CD4-positive, alpha-beta T cell treated with Interleukin-17A for 4 hours (primary cell): Measurements from ENCODE around the gene CYTH3.
"Not testable (repeated sequence)": the region's sequence is repeated elsewhere in the genome, so short reads cannot be mapped to it uniquely, and the experiment has no call there.

Experiments
- DNase-seq: peaks from one replicate; pipeline ENCODE4 v3.0.0-alpha.2; 2020; ENCODE audit warnings: mixed read lengths

Gene CYTH3

GRCh38 chr7:6227294-6227846, 45.1 kb downstream of the CYTH3 start:
- DNase-seq, result no peak

DNA sequence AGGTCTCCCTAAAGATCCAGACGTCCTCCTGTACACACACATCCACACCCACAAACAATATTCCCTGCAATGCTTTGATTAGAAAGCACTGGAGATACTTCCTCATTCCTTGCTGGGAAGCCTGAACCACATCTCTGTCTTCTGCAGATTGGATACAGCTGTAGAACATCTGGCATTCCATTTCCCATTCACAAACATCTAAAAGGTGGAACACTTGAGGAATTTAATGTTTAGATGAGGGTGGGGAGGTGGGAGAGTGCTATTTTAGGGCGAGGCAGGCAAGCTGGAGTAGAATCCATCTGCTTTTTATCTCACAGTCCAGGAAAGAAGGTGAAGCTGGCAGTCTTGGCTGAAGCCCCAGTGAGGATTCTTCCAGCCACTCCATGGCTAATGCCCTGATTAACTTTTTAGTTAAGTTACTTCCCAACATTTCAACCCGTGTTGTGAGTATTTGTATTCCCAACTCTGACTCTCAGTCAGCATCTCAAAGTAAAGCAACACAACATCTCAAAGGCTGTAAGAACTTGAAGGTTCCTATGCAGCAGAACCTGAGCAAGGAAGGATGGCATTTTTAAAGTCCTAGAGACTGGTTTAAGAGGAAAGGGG, 46.1 kb downstream of the CYTH3 start:
- DNase-seq, result no peak

GRCh38 chr7:6223411-6223810, 49.0 kb downstream of the CYTH3 start:
- not testable (repeated sequence) for DNase-seq

DNA sequence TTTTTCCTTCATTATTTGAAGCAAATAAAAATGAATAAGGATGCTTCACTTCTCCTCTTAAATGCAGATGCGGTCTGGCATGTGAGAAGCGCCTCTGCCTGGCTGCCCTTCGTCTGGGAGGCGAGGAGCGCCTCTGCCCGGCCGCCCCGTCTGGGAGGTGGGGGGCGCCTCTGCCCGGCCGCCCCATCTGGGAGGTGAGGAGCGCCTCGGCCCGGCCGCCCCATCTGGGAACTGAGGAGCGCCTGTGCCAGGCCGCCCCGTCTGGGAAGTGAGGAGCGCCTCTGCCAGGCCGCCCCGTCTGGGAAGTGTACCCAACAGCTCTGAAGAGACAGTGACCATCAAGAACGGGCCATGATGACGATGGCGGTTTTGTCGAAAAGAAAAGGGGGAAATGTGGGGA, 49.4 kb downstream of the CYTH3 start:
- not testable (repeated sequence) for DNase-seq

DNA sequence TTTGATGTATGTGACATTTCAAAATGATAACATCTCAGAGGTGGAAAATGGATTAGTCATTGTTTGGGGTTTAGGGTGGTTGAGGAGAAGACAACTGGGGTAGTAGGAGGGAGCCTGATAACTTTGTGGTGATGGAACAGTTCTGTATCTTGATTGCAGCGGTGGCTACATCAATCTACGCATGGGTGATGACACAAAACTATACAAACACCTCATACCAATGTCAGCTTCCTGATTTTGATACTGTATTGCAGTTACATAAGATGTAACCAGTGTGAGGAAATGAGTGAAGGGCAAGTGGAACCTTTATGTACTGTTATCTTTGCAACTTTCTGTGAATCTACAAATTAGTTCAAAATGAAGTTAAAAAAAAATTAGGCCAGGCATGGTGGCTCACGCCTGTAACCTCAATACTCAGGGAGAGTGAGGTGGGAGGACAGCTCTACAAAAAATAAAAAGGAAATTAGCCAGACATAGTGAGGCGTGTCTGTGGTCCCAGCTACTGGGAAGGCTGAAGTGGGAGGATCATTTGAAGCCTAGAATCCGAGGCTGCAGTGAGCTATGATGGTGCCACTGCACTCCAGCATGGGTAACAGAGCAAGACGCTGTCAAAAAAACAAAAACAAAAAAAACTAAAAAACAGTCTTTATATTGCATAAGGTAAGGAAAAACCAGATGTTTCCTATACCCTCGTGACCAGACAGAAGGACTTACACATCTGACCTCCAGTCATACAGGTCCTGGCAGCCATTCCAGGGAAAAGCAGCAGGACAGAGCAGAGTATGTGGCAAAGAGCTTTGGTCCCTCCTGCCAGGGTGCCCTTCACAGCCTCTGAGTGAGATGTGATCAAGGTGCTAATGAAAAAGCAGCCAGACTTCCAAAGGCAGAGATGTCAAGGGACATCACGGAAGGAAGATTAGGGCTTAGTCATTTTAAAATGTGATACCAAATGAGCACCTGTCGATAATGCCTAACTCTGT, 50.8 kb downstream of the CYTH3 start:
- peak; percentile 36 for DNase-seq

DNA sequence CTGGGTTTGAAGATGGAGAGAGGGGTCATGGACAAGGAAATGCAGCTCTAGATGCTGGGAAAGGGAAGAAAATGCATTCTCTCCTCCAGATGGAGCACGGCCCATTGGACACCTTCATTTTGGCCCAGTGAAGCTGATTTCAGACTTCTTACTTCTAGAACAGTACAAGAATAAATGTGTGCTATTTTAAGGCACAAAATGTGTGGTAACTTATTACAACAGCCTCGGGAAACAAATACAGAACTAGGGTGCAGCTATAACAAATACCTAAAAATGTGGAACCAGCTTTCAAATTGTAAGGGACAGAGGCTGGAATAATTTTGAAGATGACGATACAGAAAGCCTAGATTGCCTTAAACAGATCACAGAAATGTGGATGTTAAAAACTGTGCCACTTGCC, 54.1 kb downstream of the CYTH3 start:
- DNase-seq, result no peak

GRCh38 chr7:6212008-6212407, 60.4 kb downstream of the CYTH3 start:
- DNase-seq, result no peak

GRCh38 chr7:6210621-6211372, 61.6 kb downstream of the CYTH3 start:
- no peak for DNase-seq

- no peak for DNase-seq
Measured at GRCh38 chr7:6209340-6209739, 63.1 kb downstream of the CYTH3 start.

- DNase-seq, result no peak
Measured at GRCh38 chr7:6208573-6209328, 63.7 kb downstream of the CYTH3 start.

DNA sequence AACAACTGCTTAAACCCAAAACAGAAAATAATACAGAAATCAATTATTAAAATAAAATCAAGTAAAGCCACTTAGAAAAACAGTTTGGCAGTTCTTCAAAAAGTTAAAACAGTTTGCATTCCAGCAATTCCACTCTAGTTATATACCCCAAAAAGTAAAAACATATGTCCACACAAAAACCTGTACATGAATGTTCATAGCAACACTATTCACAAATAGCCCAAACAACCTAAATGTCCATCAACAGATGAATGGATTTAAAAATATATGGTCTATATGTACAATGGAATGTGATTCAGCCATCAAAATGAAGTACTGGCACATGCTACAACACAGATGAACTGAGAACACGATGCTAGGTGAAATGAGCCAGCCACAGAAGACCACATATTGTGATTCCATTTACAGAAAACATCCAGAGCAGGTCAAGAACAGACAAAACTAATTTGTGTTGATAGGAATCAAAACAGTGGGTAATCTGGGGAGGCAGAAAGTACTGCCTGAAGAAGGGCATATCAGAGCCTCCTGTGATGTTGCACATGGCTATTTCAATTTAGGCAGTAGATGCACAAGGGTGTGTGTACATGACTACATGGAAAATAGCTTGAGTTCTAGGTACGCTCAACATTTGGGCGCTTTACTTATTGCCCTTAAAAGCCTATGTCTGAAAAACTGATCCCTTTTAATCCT, 66.3 kb downstream of the CYTH3 start:
- DNase-seq, result no peak

GRCh38 chr7:6203381-6203780, 69.0 kb downstream of the CYTH3 start:
- DNase-seq, result no peak

GRCh38 chr7:6202117-6202516, 70.3 kb downstream of the CYTH3 start:
- no peak for DNase-seq

GRCh38 chr7:6200971-6201370, 71.5 kb downstream of the CYTH3 start:
- no peak for DNase-seq

DNA sequence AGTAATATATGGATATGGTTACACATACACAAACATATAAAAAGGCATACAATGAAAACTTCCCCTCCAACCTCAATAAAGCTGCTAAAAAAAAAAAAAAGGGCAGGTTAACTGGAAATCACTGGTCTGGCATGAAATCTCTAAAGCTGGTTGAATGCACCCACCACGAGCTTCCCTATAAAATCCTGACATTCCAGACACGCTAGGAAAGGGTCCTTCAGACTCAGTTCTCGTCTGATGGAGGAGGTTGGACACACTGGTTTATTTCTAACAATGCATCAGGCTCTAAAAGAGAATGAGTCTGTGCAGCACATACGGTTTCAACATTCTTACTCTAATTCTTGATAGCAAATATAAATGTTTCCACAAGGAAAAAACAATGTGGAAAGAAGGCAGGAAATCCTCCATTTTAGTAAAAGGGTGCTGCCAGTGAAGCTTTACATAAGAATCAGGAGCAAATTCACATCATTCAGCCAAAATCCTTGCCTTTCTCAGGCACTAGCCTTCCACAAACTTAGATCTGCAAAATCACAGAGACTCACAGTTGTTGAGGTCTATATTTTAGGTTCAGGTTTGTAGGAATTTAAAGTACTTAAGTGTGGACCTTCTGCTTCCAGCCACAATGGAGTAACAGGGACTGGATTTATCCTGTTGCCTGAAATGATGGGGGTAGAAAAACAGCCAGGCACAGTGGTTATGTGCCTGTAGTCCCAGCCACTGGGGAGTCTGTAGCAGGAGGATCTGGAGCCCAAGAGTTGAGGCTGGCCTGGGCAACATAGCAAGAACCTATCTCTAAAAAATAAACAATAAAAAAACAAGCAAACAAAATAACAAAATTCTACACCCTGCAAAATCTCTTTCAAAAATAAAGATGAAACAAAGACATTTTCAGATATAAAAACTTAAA, 73.5 kb downstream of the CYTH3 start:
- DNase-seq, result no peak

- DNase-seq, result no peak
Measured at GRCh38 chr7:6197801-6198551, 74.4 kb downstream of the CYTH3 start.

DNA sequence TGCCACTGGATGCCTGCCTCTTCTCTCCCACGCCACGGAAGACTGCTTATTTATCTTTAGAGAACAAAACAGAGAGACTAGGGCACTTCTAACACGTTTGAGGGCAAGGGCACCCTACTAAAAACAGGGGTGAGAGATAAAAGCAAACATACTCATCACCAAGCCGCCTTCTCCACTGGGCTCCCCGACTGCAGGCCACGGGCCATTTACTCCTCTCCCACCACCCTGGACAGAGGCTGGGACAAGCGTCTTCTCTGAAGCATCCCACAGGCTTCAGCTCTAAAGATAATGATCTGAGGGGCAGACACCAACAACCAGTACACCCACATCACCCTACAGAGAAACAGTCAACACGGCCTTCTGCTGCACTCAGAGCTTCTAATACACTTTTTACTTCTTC, 78.7 kb downstream of the CYTH3 start:
- DNase-seq, result no peak

DNA sequence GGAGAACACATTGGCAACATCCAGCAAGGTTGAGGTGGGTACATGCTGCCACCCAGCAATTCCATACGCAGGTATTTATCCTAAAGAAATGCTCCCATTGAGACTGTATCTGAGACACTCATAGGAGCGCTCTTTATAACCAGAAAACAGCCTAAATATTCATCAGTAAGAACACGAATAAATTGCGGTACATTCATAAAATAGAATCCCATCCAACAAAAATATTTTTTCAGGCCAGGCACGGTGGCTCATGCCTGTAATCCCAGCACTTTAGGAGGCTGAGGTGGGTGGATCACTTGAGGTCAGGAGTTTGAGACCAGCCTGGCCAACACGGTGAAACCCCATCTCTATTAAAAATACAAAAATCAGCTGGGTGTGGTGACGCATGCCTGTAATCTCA, 81.9 kb downstream of the CYTH3 start:
- not testable (repeated sequence) for DNase-seq

GRCh38 chr7:6188389-6188788, 84.0 kb downstream of the CYTH3 start:
- no peak for DNase-seq

DNA sequence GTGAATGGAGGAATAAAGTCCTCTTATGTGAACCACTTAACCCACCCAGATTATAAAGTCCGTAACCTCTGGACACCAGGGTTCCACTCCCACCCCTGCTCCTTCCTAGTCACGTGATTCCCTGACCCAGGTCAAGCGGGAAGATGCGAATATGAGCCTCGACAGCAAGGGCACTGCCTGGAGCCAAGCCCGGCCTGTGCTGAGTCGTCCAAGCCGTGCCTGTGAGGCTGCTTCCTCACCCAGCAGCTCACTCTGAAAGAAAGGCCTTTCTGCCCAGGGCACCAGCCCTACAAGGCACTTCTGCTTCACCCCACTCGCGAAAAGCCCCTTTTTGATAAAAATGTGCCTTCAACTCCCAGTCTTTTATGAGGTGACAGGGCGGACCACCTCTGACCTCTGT, 85.8 kb downstream of the CYTH3 start:
- no peak for DNase-seq
